Measurements from ENCODE around the gene HMG20A. TPM values are rescaled to one million over a fixed set of nuclear protein-coding genes. Genes with fewer than 3 reads are reported as not detected.

HMG20A gene
- total RNA-seq, 4 donors from 2014 or later: 20.7 to 42.2 (median 31.2) TPM

DNA sequence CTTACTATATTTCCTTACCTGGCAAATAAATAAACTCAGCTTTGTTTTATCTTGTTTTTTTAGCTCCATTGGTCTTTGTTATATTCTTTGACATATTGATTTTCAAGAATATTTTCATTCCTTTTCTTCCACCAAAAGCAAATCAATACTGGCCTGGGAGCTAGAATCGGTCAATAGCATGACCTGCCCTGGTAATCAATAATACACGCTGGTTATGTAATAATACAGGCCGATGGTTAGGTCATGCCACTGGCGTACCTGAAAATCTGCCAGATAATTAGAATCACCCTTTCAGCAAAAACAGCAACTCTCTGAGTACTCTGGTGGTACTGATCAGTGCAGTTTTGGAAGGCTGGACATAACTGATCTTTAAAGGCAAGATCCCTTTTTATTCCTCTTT lies 40.7 kb upstream of the HMG20A start:
- no peak overlapping the region for H3K4me3 ChIP-seq
- DNase-seq (ENCODE audit: extremely low spot score): no peak
- H3K27me3 ChIP-seq: no peaks in the 10 kb centered on the region
- no peaks in the 10 kb centered on the region for H3K9me3 ChIP-seq
- intact Hi-C loops (cut with DNase I): no loop called here
- TF ChIP-seq EP300 (IDR thresholded peaks at IDR 0.05) (no peak), POLR2A (IDR thresholded peaks at IDR 0.05; ENCODE audit: low read depth) (no peak), POLR2AphosphoS5 (IDR thresholded peaks at IDR 0.05) (no peak)
- TF ChIP-seq, protein P1, sequence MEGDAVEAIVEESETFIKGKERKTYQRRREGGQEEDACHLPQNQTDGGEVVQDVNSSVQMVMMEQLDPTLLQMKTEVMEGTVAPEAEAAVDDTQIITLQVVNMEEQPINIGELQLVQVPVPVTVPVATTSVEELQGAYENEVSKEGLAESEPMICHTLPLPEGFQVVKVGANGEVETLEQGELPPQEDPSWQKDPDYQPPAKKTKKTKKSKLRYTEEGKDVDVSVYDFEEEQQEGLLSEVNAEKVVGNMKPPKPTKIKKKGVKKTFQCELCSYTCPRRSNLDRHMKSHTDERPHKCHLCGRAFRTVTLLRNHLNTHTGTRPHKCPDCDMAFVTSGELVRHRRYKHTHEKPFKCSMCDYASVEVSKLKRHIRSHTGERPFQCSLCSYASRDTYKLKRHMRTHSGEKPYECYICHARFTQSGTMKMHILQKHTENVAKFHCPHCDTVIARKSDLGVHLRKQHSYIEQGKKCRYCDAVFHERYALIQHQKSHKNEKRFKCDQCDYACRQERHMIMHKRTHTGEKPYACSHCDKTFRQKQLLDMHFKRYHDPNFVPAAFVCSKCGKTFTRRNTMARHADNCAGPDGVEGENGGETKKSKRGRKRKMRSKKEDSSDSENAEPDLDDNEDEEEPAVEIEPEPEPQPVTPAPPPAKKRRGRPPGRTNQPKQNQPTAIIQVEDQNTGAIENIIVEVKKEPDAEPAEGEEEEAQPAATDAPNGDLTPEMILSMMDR (IDR thresholded peaks at IDR 0.05): no peak
- H3K36me3 ChIP-seq: no peaks in the 10 kb centered on the region
- H3K27ac ChIP-seq (replicated peaks in 1 of 4): no peak overlapping the region
- H3K4me1 ChIP-seq: peaks cover 7 to 25% (median 13%) of the 10 kb centered on the region in 4 donors
- WGBS: 97% methylated on average over 4 of the region's 4 CpGs

DNA sequence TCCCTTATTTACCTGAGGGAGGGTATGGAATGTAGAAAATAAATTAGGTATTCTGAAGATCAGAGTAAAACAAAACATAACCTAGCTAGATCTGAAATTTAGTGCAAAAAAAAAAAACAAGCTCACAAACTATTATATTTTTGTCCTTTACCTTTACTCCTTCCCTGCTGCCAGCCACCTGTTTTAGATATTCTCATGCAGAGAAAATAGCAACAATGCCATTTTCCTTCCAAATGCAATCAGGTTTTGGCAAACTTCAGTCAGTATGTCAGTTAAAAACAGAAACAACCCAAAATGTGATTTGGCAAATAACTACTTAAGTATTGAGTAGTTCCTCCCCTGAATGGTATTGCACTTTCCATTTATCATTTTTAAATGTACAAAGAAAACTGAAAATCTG lies 36.6 kb upstream of the HMG20A start:
- H3K4me3 ChIP-seq: no peak overlapping the region
- no peak for DNase-seq (ENCODE audit: extremely low spot score)
- peaks cover 28 to 49% (median 35%) of the 10 kb centered on the region in 4 donors for H3K4me1 ChIP-seq
- no peaks in the 10 kb centered on the region for H3K36me3 ChIP-seq
- H3K9me3 ChIP-seq: no peaks in the 10 kb centered on the region
- no peaks in the 10 kb centered on the region for H3K27me3 ChIP-seq
- no peak overlapping the region for H3K27ac ChIP-seq (replicated peaks in 1 of 4)
- intact Hi-C loops (cut with DNase I): no loop called here
- TF ChIP-seq POLR2A (IDR thresholded peaks at IDR 0.05; ENCODE audit: low read depth) (no peak), EP300 (IDR thresholded peaks at IDR 0.05) (no peak), POLR2AphosphoS5 (IDR thresholded peaks at IDR 0.05) (no peak)
- TF ChIP-seq, protein P1 (IDR thresholded peaks at IDR 0.05): no peak

- no peak for DNase-seq (ENCODE audit: extremely low spot score)
- Histone ChIP-seq H3K27ac (replicated peaks in 1 of 4) (no peak overlapping the region), H3K9me3 (no peaks in the 10 kb centered on the region), H3K36me3 (no peaks in the 10 kb centered on the region), H3K4me1 (peaks cover 31 to 52% (median 36%) of the 10 kb centered on the region in 4 donors), H3K4me3 (no peak overlapping the region), H3K27me3 (no peaks in the 10 kb centered on the region)
- intact Hi-C loops (cut with DNase I): no loop called here
- TF ChIP-seq, protein P1 (IDR thresholded peaks at IDR 0.05): no peak
- TF ChIP-seq POLR2A (IDR thresholded peaks at IDR 0.05; ENCODE audit: low read depth) (no peak), POLR2AphosphoS5 (IDR thresholded peaks at IDR 0.05) (no peak), EP300 (IDR thresholded peaks at IDR 0.05) (no peak)
These were observed 35.9 kb upstream of the HMG20A start for GRCh38 chr15:77384589-77385359.

DNA sequence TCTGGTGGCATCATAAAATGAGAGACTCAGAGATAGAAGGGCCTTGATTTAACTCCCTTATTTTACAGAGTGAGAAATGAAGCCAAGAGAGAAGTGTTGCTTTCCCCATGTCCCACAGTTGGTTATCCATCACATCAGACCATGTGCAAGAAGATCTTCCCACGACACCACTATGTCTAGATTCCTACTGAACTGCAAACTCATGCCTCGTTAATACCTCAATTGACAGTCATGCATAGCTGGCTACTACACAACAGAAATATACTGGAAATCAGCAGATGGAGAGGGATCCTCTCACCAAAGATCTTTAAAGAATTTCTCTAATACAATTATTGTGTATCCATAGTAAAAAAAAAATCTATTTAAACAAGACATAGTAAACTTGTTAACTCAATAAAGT lies 34.1 kb upstream of the HMG20A start:
- no peaks in the 10 kb centered on the region for H3K36me3 ChIP-seq
- intact Hi-C loops (cut with DNase I): no loop called here
- no peak overlapping the region for H3K27ac ChIP-seq (replicated peaks in 1 of 4)
- WGBS: 88% methylated on average over 2 of the region's 2 CpGs
- TF ChIP-seq POLR2AphosphoS5 (IDR thresholded peaks at IDR 0.05) (no peak), POLR2A (IDR thresholded peaks at IDR 0.05; ENCODE audit: low read depth) (no peak), EP300 (IDR thresholded peaks at IDR 0.05) (no peak)
- TF ChIP-seq, protein P1 (IDR thresholded peaks at IDR 0.05): no peak
- no peaks in the 10 kb centered on the region for H3K27me3 ChIP-seq
- no peak for DNase-seq (ENCODE audit: extremely low spot score)
- H3K4me1 ChIP-seq: peaks cover 41 to 61% (median 53%) of the 10 kb centered on the region in 4 donors
- H3K4me3 ChIP-seq: no peak overlapping the region
- H3K9me3 ChIP-seq: no peaks in the 10 kb centered on the region
